ENCODE data around the gene CNGA2.
"Not testable (repeated sequence)": the region's sequence is repeated elsewhere in the genome, so short reads cannot be mapped to it uniquely, and the experiment has no call there.

Gene CNGA2

GRCh38 chrX:151734446-151734845 is at the start of gene CNGA2:
TSS of gene CNGA2 (plus strand) at chrX:151734746. CDS start at chrX:151738484, 3,738 bp downstream.
- no peak for DNase-seq

GRCh38 chrX:151687635-151688034 is 46.9 kb upstream of the CNGA2 start:
- no peak for DNase-seq

DNA sequence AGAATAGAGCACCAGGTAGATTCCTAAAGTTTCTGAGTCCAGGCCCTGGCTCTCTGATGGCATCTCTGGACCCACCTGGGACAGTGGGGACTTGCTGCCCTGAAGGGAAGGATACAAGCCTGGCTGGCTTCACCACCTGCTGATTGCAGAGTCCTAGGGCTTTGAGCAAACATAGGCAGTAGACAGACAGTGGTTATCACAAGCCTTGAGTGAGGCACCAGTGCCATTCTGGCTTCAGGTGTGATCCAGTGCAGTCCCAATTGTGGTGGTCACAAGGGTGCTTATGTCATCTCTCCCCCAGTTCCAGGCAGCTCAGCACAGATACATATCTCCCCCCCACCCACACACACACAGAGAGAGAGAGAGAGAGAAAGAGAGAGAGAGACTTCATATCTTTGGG is 45.9 kb upstream of the CNGA2 start:
- no peak for DNase-seq

GRCh38 chrX:151692825-151693224 is 41.7 kb upstream of the CNGA2 start:
- DNase-seq: no peak

DNA sequence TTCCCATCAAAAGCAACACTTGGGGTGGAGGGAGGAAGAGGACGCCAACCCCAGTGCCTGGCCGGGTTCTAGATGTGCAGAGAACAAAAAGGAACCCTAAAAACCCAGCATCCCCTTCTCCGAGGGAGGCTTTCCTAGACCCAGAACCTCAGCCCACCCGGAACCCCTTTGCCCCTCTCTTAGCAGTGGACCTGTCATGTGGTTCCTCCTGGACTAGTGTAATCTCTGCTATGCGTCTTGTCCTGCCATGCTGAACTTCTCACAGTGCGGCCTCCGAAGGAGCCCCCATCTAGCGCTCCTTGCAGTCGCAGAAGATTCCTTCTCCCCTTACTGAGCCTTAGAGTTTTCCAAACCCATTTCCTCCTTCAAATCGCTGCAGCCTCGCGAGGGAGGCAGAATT is 40.4 kb upstream of the CNGA2 start:
- no peak for DNase-seq

GRCh38 chrX:151694661-151695582 is 39.6 kb upstream of the CNGA2 start, which contains the start of gene PRRG3:
TSS of gene PRRG3 (plus strand) at chrX:151695458. CDS start at chrX:151698815, 3,357 bp downstream.
- no peak for DNase-seq

DNA sequence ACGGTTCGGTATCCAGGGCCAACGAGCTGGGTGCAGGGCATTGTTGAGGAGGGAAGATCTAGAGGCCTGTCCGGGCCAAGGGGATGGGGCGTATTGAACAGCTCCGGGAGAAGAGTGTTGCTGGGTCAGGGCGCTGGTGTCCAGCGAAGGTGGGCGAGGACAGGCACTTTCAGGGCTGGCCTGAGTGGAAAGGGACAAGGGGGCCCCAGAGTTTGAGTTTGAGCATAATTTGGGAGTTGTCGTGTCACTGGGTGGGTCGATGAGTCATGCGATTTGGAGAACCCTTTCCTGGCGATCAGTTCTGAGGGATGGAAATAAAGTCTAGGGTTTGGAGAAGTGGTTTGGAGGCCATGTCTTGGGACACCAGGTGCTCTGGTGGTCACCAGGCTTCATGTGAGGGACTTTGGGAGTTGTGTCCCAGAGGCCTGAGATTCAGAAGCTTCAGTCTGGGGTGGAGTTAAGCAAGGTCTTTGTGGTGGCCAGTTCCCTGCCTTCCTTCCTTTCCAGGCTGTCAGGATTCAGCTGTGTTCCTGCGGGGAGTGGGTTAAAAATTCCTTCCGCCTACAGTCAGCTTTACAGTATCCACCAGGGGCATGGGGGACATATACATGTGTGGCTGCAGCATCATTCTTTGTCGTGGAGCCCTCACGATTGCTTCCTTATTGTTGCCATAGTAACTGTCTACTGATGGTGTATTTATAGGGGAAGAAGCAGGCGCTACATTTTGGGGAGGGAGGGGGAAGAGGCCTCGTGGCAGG is 38.8 kb upstream of the CNGA2 start:
- no peak for DNase-seq

DNA sequence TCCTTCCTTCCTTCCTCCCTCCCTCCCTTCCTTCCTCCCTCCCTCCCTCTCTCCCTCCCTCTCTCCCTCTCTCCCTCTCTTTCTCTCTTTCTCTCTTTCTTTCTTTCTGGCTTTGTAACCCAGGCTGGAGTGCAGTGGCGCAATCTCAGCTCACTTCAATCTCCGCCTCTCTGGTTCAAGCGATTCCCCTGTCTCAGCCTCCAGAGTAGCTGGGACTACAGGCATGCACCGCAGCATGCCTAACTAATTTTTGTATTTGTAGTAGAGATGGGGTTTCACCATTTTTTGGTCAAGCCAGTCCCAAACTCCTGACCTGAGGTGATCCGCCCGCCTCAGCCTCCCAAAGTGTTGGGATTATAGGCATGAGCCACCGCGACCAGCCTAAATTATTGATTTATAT is 37.5 kb upstream of the CNGA2 start:
- not testable (repeated sequence) for DNase-seq

GRCh38 chrX:151697522-151697921 is 37.0 kb upstream of the CNGA2 start:
- DNase-seq: no peak

DNA sequence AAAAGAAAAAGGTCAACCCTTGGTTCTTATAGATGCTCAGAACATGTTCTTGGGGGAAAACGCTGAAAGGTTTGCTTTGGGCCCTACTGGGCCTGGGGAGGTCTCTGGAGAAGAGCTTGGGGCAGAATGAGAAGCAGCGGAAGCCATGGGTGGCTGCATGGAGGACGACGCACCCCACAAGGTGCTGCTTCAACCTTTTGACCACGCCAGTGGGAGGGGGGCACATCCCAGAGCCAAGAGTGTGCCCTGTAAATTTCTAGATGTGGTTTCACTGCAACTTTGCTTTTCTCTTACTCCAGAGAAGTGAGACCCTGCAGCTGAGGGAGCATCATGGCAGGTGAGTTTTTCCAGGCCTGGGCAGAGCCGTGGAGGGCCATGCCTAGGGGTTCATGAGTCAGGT is 36.1 kb upstream of the CNGA2 start:
- DNase-seq: no peak

DNA sequence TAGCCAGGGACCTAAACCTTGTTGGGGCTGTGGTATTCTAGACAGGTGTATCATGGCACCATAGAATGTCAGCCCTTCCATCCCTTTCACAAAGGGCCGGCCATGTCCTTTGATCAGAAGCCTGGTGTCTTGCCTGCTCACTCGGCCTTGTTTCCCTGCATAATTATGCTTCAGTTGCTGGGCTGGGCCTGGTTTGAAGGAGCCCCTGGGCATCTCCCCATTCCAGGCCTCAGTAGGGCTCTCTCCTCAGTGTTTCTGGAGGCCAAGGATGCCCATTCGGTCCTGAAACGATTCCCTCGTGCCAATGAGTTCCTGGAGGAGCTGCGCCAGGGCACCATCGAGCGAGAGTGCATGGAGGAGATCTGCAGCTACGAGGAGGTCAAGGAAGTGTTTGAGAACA is 34.8 kb upstream of the CNGA2 start:
- no peak for DNase-seq

- DNase-seq: no peak
These were observed 34.0 kb upstream of the CNGA2 start for GRCh38 chrX:151700581-151700980.

DNA sequence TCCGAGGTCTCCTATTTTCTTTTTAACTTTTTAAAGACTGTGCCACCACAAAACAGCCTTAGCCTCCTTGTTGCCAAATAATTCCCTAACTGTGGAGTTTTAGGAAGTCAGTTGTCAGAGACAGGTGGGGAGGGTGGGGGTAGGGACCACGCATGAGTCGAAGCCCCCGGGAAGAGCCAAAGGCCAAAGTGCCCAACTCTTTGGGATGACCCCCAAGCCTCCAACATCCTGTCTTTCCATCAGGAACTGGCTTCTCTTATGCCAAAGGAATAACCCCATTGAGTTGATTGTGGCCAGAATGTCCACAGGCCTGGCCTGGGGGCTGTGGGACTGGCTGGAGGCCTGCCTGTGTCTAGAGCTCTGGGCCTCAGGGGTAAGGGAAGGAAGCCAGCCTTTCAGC is 33.5 kb upstream of the CNGA2 start:
- no peak for DNase-seq

- no peak for DNase-seq
These were observed 33.0 kb upstream of the CNGA2 start for GRCh38 chrX:151701531-151701930.

DNA sequence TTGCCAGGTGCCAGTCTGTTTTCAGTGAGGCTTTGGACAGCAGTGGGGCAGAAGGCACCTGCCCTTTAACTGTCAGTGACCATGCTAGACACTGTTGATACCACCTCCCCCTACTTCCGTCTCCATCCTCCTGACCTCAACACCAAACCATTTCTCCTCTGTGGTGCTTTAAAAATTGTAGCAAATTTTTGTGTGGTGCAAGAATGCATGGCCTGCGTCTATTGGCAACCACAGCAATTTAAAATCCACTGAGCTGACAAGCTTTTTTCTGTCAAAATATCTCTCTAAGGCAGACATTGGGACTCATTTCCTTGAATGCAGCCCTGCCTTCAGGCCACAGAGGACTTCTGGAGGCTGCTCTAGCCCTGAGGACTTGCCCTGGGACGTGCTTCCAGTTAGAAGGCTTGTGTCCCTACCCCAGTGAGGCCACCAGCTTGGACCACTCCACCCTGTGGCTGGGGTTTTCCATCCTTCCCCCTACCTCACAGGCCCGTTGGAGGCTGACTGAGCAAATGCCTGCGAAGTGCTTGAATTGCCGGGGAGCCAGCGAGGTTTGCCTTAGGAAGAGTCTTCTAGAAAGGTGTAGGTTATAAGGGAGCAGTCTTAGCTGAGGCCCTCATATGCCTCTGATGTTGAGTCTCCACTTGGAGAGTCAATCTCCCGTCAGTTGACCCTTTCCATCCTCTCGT is 32.4 kb upstream of the CNGA2 start:
- no peak for DNase-seq

DNA sequence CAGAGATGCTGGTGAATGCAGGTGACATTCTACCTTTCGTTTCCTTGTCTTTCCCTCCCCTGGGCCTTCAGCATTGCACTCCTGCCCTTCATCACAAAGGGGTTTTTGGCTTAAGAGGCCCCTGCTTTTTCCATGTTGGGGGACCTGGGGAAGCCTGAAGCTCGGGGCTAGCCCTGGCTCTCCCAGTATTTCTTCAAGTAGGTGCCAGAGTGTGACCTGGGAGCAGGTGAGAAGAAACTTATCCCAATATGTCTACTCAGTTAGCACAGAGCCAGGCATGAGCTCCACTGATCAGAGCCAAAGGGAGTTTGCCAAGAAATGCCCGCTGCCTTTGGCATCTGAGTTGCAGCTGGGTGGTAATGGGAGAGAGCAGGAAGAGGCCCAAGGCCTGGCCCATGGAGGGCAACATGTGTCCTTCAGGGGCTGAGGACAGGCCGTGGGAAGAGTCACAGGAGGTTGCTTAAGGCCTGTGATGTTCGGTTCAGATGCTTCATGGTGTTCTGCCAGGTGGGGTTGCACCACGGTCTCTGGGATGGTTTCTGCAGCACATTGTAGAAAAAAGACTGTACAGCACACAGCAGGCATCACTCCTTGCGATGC is 31.7 kb upstream of the CNGA2 start:
- DNase-seq: no peak

- DNase-seq: no peak
These were observed 31.1 kb upstream of the CNGA2 start for GRCh38 chrX:151703487-151703886.

DNA sequence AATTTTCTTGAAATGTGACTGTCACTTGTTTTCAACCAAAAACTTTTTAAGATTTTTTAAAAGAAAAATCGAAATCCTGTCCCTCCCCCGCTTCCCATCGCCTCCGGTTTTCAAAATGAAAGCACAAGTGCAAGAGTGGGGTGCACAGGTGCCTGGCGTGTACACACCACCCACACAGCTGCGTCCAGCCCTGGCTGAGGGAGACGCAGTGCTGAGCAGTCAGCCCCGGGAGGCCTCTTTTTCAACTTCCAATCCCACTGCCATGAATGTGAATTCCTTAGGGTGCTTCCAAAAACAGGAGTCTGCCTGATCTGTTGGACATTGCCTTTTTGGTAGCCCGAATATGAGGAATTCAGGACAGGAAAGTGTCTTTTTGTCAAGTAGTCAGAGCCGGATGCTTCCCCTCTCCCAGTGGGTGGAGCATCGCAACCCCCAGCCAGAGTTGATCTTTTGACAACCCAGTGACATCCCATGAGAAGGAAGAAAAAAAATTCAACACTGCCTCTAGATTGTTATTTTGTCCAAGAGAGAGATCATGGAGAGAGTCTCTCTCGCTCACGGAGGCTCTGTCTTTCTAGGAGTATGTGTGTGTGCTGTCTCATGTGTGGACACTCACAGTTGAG is 30.4 kb upstream of the CNGA2 start:
- DNase-seq: no peak

DNA sequence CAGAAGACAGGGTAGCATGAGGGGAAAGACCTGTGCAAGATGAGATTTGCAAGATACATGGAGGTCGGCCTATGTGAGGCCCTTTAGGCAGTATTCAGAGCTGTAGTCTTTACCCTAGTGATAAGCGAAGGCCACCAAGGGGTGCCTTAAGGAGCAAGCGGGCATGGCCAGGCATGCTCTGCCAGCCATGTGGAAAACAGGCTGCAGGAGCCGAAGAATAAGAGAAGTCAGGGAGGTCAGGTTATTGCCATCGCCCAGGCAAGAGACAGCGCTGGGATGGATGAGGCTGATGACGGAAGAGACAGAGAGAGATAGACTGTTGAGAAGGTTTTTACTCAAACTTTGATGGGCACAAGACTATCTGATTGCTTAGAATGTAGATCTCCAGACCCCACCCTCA is 25.7 kb upstream of the CNGA2 start:
- DNase-seq: no peak

GRCh38 chrX:151710457-151710856 is 24.1 kb upstream of the CNGA2 start:
- DNase-seq: no peak

DNA sequence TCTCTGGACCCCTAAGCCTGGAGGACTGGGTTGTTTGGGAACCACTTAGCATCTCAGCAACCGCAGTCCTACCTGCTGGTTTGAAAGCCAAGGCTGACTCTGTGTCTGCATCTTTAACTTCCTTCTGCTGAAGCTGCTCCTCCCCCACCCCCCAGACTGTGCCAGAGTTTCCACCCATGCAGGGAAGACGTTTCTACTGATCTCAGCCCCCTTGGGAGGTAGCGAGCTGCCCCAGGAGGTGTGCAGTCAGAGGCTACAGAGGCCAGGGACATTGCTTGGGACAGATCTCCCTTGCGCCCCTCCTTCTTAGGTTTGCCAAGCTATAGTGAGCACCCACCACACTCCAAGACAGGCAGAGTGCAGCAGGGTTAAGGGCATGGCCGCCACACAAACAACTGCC is 23.4 kb upstream of the CNGA2 start:
- DNase-seq: no peak

GRCh38 chrX:151711787-151712186 is 22.8 kb upstream of the CNGA2 start:
- DNase-seq: no peak

GRCh38 chrX:151712253-151712652 is 22.3 kb upstream of the CNGA2 start:
- DNase-seq: no peak
